PC-3 (cell line): Measurements from ENCODE around the gene ALKBH5. TPM values are rescaled to one million over a fixed set of nuclear protein-coding genes. Genes with fewer than 3 reads are reported as not detected.

Source experiments
- ATAC-seq: fragments of 200-7000 bp; cut with Tn5 transposase; 2 replicates; pipeline ENCODE4 v1.9.1; 2020; ENCODE audit warnings: mild to moderate bottlenecking, moderate library complexity
- BruUV-seq: library from RNA; stranded (reverse); fragments of 400-500 nt; replicated peaks from 2 replicates; lab custom pipeline; 2021; lab: Mats Ljungman, UMichigan
- CTCF ChIA-PET: fragments of 300-600 bp; sonication (Branson Sonifier 250); formaldehyde crosslinking; loops from one replicate; lab custom pipeline; 2022; ENCODE audit warnings: antibody characterized with exemption; lab: Charles Lee
- POLR2A ChIA-PET: fragments of 300-600 bp; sonication (Branson Sonifier 250); formaldehyde crosslinking; loops from one replicate; lab custom pipeline; 2022; ENCODE audit warnings: antibody characterized with exemption; ENCODE audit not compliant: unreplicated experiment; lab: Charles Lee
- DNase-seq: peaks from one replicate; pipeline ENCODE4 v3.0.0-alpha.2; 2015
- H2AFZ ChIP-seq: fragments of 300-600 bp; sonication (generic); 2 replicates; pipeline ENCODE4 v1.6.0; 2016; ENCODE audit warnings: antibody characterized with exemption, low read length
- H3F3A ChIP-seq: fragments of 300-600 bp; sonication (generic); one replicate; pipeline ENCODE4 v1.6.0; 2017; ENCODE audit warnings: antibody characterized with exemption, low read length, control low read depth, mild to moderate bottlenecking; ENCODE audit not compliant: unreplicated experiment
- H3K27ac ChIP-seq: fragments of 300-600 bp; sonication (generic); 2 replicates; pipeline ENCODE4 v1.5.1; 2016; ENCODE audit warnings: mild to moderate bottlenecking, low read length
- H3K27me3 ChIP-seq: fragments of 300-600 bp; sonication (generic); 2 replicates; pipeline ENCODE4 v1.6.1; 2016; ENCODE audit warnings: low read length, mixed read lengths
- H3K36me3 ChIP-seq: fragments of 300-600 bp; sonication (generic); 2 replicates; pipeline ENCODE4 v1.6.1; 2016; ENCODE audit warnings: low read depth, mixed run types, low read length, mixed read lengths
- H3K4me1 ChIP-seq: fragments of 300-600 bp; sonication (generic); 2 replicates; pipeline ENCODE4 v1.5.1; 2016; ENCODE audit warnings: low read length; ENCODE audit not compliant: insufficient read depth
- H3K4me2 ChIP-seq: fragments of 300-600 bp; sonication (generic); 2 replicates; pipeline ENCODE4 v1.6.0; 2016; ENCODE audit warnings: low read length
- H3K4me3 ChIP-seq: fragments of 300-600 bp; sonication (generic); 2 replicates; pipeline ENCODE4 v1.5.1; 2016; ENCODE audit warnings: mild to moderate bottlenecking, low read length, mixed read lengths
- H3K79me2 ChIP-seq: fragments of 300-600 bp; sonication (generic); 2 replicates; pipeline ENCODE4 v1.6.1; 2017; ENCODE audit warnings: low read length, mixed read lengths
- H3K9ac ChIP-seq: fragments of 300-600 bp; sonication (generic); 2 replicates; pipeline ENCODE4 v1.6.0; 2016; ENCODE audit warnings: mild to moderate bottlenecking, low read length
- H3K9me2 ChIP-seq: fragments of 300-600 bp; sonication (generic); replicated peaks from 2 replicates; pipeline ENCODE4 v1.6.1; 2016; ENCODE audit warnings: mixed run types, low read length, mixed read lengths
- H3K9me3 ChIP-seq: fragments of 300-600 bp; sonication (generic); 2 replicates; pipeline ENCODE4 v1.6.1; 2016; ENCODE audit warnings: low read length, mixed read lengths
- H4K20me1 ChIP-seq: fragments of 300-600 bp; sonication (generic); 2 replicates; pipeline ENCODE4 v1.6.1; 2016; ENCODE audit warnings: low read length, mixed read lengths
- CTCF ChIP-seq: fragments of 300-600 bp; sonication (generic); conservative IDR thresholded peaks from 2 replicates; pipeline ENCODE4 v1.5.1; 2017; ENCODE audit warnings: antibody characterized with exemption, low read depth, mild to moderate bottlenecking, low read length
- EZH2 ChIP-seq: fragments of 300-600 bp; sonication (generic); IDR thresholded peaks from one replicate; pipeline ENCODE4 v1.6.1; 2017; ENCODE audit warnings: antibody characterized with exemption, mild to moderate bottlenecking, low read length; ENCODE audit not compliant: unreplicated experiment
- EZH2phosphoT487 ChIP-seq: fragments of 300-600 bp; sonication (generic); IDR thresholded peaks from 2 replicates; pipeline ENCODE4 v1.6.1; 2018; ENCODE audit warnings: mild to moderate bottlenecking, antibody characterized with exemption, low read length, borderline replicate concordance
- intact Hi-C: fragments of 100-400 bp; cut with micrococcal nuclease; formaldehyde crosslinking; loops from 2 replicates; pipeline ENCODE4 v1.9.0; 2023
- total RNA-seq: library from RNA; depleted of rRNA; stranded (reverse); fragments of >200 nt; gene quantifications from 2 replicates; pipeline ENCODE4 v1.2.3, GENCODE V29; 2014

Gene ALKBH5
- total RNA-seq, 1 experiment from 2014 or later: 207 TPM

GRCh38 chr17:18179804-18180203 lies 3.8 kb upstream of the ALKBH5 start:
- no TSS peak for BruUV-seq
- no peak for ATAC-seq
- no peak overlapping the region for H3K9ac ChIP-seq
- no peaks in the 10 kb centered on the region for H3K9me2 ChIP-seq
- intact Hi-C loops: no loop called here
- POLR2A ChIA-PET: no interaction called here
- H3K27ac ChIP-seq: no peak overlapping the region
- H3K4me1 ChIP-seq: peaks cover 19% of the 10 kb centered on the region
- no peaks in the 10 kb centered on the region for H3K36me3 ChIP-seq
- no peaks in the 10 kb centered on the region for H3F3A ChIP-seq
- H3K79me2 ChIP-seq: peaks cover 14% of the 10 kb centered on the region
- no peak overlapping the region for H3K4me3 ChIP-seq
- TF ChIP-seq CTCF (no peak), EZH2phosphoT487 (no peak), EZH2 (no peak)
- H3K9me3 ChIP-seq: no peaks in the 10 kb centered on the region
- DNase-seq: no peak
- H2AFZ ChIP-seq: no peak overlapping the region
- peaks cover 6% of the 10 kb centered on the region for H4K20me1 ChIP-seq
- CTCF ChIA-PET: no interaction called here
- no peaks in the 10 kb centered on the region for H3K27me3 ChIP-seq
- H3K4me2 ChIP-seq: no peak overlapping the region

GRCh38 chr17:18181358-18181757 lies 2.3 kb upstream of the ALKBH5 start:
- no peak for TF ChIP-seq CTCF
- no peak for TF ChIP-seq EZH2phosphoT487
- TF ChIP-seq EZH2: no peak
- BruUV-seq: no TSS peak
- Histone ChIP-seq H3K9ac (no peak overlapping the region), H3K36me3 (no peaks in the 10 kb centered on the region), H3K9me3 (no peaks in the 10 kb centered on the region), H3F3A (no peaks in the 10 kb centered on the region), H3K4me2 (peak overlapping the region; percentile 94), H2AFZ (no peak overlapping the region), H3K27me3 (no peaks in the 10 kb centered on the region), H3K9me2 (no peaks in the 10 kb centered on the region), H3K27ac (peak overlapping the region; percentile 92), H3K79me2 (peaks cover 30% of the 10 kb centered on the region), H4K20me1 (peaks cover 21% of the 10 kb centered on the region), H3K4me1 (peaks cover 21% of the 10 kb centered on the region), H3K4me3 (no peak overlapping the region)
- ChIA-PET POLR2A (interaction anchor here (0.6 to 0.9 kb wide), 2 partner anchors 42 to 799 kb away, joined by 3 to 4 read pairs; no protein-coding TSS in a partner anchor), CTCF (no interaction called here)
- peak; percentile 70 for DNase-seq
- intact Hi-C loops: no loop called here
- peak; percentile 18; the same call in 1 of the 2 replicates for ATAC-seq
